H1 (cell line): ENCODE measurements around the gene MRPL36. TPM values are rescaled to one million over a fixed set of nuclear protein-coding genes. Genes with fewer than 3 reads are reported as not detected.
"Not testable (repeated sequence)": the region's sequence is repeated elsewhere in the genome, so short reads cannot be mapped to it uniquely, and the experiment has no call there.

Source experiments
- CTCF ChIA-PET: fragments of 300-600 bp; sonication (Branson Sonifier 250); formaldehyde crosslinking; loops from one replicate; lab custom pipeline; 2021; ENCODE audit not compliant: partially characterized antibody; lab: Charles Lee
- POLR2A ChIA-PET: fragments of 300-600 bp; sonication (Branson Sonifier 250); formaldehyde crosslinking; loops from one replicate; lab custom pipeline; 2021; ENCODE audit warnings: inconsistent platforms; ENCODE audit not compliant: partially characterized antibody; lab: Charles Lee
- DNase-seq, 2 experiments: peaks; one replicate each; pipeline versions ENCODE4 v3.0.0 to v3.0.0-alpha.2; 2010 to 2022; ENCODE audit warnings: low spot score in 2 of 2, low read depth in 1 of 2, mixed read lengths in 1 of 2
- FAIRE-seq: peaks from 2 replicates; lab custom pipeline; 2011; peaks lifted over from hg19 to GRCh38; lab: Jason Lieb, UNC
- H2AFZ ChIP-seq: 2 replicates; pipeline ENCODE4 v1.8.1; 2012; ENCODE audit warnings: low read length, inconsistent platforms
- H2AK5ac ChIP-seq: 2 replicates; pipeline ENCODE4 v1.6.1; 2013; ENCODE audit warnings: low read depth, low read length
- H2BK120ac ChIP-seq: replicated peaks from 2 replicates; pipeline ENCODE3; 2013; ENCODE audit warnings: low read depth, low read length, inconsistent platforms
- H2BK12ac ChIP-seq: 2 replicates; pipeline ENCODE4 v1.6.1; 2013; ENCODE audit warnings: low read depth, low read length
- H2BK15ac ChIP-seq: 2 replicates; pipeline ENCODE4 v1.6.1; 2013; ENCODE audit warnings: low read length
- H2BK20ac ChIP-seq: 2 replicates; pipeline ENCODE4 v1.6.1; 2013; ENCODE audit warnings: low read length
- H2BK5ac ChIP-seq: 2 replicates; pipeline ENCODE4 v1.6.1; 2013; ENCODE audit warnings: low read depth, low read length
- H3K14ac ChIP-seq: 2 replicates; pipeline ENCODE4 v1.6.1; 2013; ENCODE audit warnings: inconsistent platforms; ENCODE audit not compliant: insufficient read length
- H3K18ac ChIP-seq: 2 replicates; pipeline ENCODE4 v1.6.1; 2013; ENCODE audit warnings: low read length; ENCODE audit errors: extremely low read depth
- H3K23ac ChIP-seq: 2 replicates; pipeline ENCODE4 v1.6.1; 2013; ENCODE audit warnings: inconsistent platforms; ENCODE audit not compliant: insufficient read length
- H3K23me2 ChIP-seq: 2 replicates; pipeline ENCODE4 v1.6.1; 2013; ENCODE audit warnings: low read depth, low read length
- H3K27ac ChIP-seq: 2 replicates; pipeline ENCODE4 v1.6.1; 2011; ENCODE audit warnings: low read depth, low read length, inconsistent platforms
- H3K27me3 ChIP-seq, 4 experiments: replicated peaks in 1 of 4; 1 replicate in 1 of 4; 2 replicates in 3 of 4; pipeline versions ENCODE4 v1.6.1 to v1.8.1; 2011 to 2013; ENCODE audit warnings: low read length in 3 of 4, mild to moderate bottlenecking in 3 of 4, inconsistent platforms in 2 of 4, mixed read lengths in 2 of 4, moderate library complexity in 1 of 4; ENCODE audit not compliant: control insufficient read depth in 3 of 4, insufficient read depth in 3 of 4; ENCODE audit errors: extremely low read depth in 1 of 4
- H3K36me3 ChIP-seq, 4 experiments: 2 replicates each; pipeline versions ENCODE4 v1.6.1 to v1.8.1; 2011 to 2013; ENCODE audit warnings: mild to moderate bottlenecking in 4 of 4, low read length in 3 of 4, moderate library complexity in 2 of 4, control low read depth in 1 of 4, inconsistent platforms in 1 of 4; ENCODE audit not compliant: insufficient read depth in 4 of 4, control insufficient read depth in 2 of 4
- H3K4ac ChIP-seq: replicated peaks from 2 replicates; pipeline ENCODE3; 2013; ENCODE audit warnings: low read length, low read depth, mixed read lengths, inconsistent platforms; ENCODE audit not compliant: insufficient read length
- H3K4me1 ChIP-seq, 4 experiments: replicated peaks in 1 of 4; 1 replicate in 1 of 4; 2 replicates in 3 of 4; pipeline versions ENCODE4 v1.6.1 to v1.8.1; 2011 to 2013; ENCODE audit warnings: low read length in 3 of 4, inconsistent platforms in 2 of 4, mixed read lengths in 1 of 4; ENCODE audit not compliant: insufficient read depth in 4 of 4, control insufficient read depth in 3 of 4
- H3K4me2 ChIP-seq, 2 experiments: 2 replicates each; pipeline versions ENCODE4 v1.6.1 to v1.8.1; 2011 to 2013; ENCODE audit warnings: low read depth in 2 of 2, low read length in 2 of 2, control low read depth in 1 of 2, inconsistent platforms in 1 of 2, mild to moderate bottlenecking in 1 of 2; ENCODE audit not compliant: insufficient read depth in 1 of 2
- H3K4me3 ChIP-seq, 4 experiments: fragments of 200-600, 300-600 bp in 1 of 4; sonication (generic), shearing (Covaris generic), sonication (Bioruptor Twin) in 1 of 4; 2 replicates each; pipeline versions ENCODE4 v1.5.1 to v1.8.1; 2011 to 2016; ENCODE audit warnings: low read length in 4 of 4, low read depth in 3 of 4, control low read depth in 2 of 4, inconsistent platforms in 2 of 4, mild to moderate bottlenecking in 2 of 4, mixed read lengths in 1 of 4, moderate library complexity in 1 of 4; ENCODE audit not compliant: insufficient read depth in 2 of 4; ENCODE audit errors: extremely low read depth in 1 of 4
- H3K56ac ChIP-seq: replicated peaks from 2 replicates; pipeline ENCODE3; 2013; ENCODE audit warnings: low read depth, mild to moderate bottlenecking, mixed read lengths, low read length, inconsistent platforms; ENCODE audit not compliant: insufficient read length
- H3K79me1 ChIP-seq: 2 replicates; pipeline ENCODE4 v1.6.1; 2013; ENCODE audit warnings: low read depth, low read length, control low read depth
- H3K79me2 ChIP-seq, 2 experiments: 2 replicates each; pipeline versions ENCODE4 v1.6.1 to v1.8.1; 2012 to 2013; ENCODE audit warnings: low read length in 2 of 2, mild to moderate bottlenecking in 2 of 2, inconsistent platforms in 1 of 2; ENCODE audit not compliant: insufficient read depth in 2 of 2, control insufficient read depth in 1 of 2
- H3K9ac ChIP-seq, 4 experiments: replicated peaks in 1 of 4; 1 replicate in 1 of 4; 2 replicates in 3 of 4; pipeline versions ENCODE4 v1.6.1 to v1.8.1; 2011 to 2013; ENCODE audit warnings: low read depth in 3 of 4, low read length in 3 of 4, control low read depth in 2 of 4, mild to moderate bottlenecking in 2 of 4, moderate library complexity in 2 of 4, inconsistent platforms in 1 of 4; ENCODE audit errors: extremely low read depth in 1 of 4
- H3K9me3 ChIP-seq, 2 experiments: 2 replicates each; pipeline versions ENCODE4 v1.6.1 to v1.8.1; 2012 to 2013; ENCODE audit warnings: mild to moderate bottlenecking in 2 of 2, moderate library complexity in 2 of 2, control low read depth in 1 of 2, inconsistent platforms in 1 of 2, low read depth in 1 of 2, low read length in 1 of 2, mixed read lengths in 1 of 2; ENCODE audit not compliant: insufficient read depth in 2 of 2
- H4K20me1 ChIP-seq, 2 experiments: replicated peaks in 1 of 2; 2 replicates each; pipeline versions ENCODE3 to v1.8.1; 2011 to 2013; ENCODE audit warnings: inconsistent platforms in 2 of 2, low read length in 2 of 2, mild to moderate bottlenecking in 1 of 2; ENCODE audit not compliant: insufficient read depth in 2 of 2, control insufficient read depth in 1 of 2
- H4K5ac ChIP-seq: 2 replicates; pipeline ENCODE4 v1.6.1; 2013; ENCODE audit warnings: low read length, low read depth, mixed read lengths, inconsistent platforms; ENCODE audit not compliant: insufficient read length
- H4K8ac ChIP-seq: 2 replicates; pipeline ENCODE4 v1.8.0; 2013; ENCODE audit warnings: mild to moderate bottlenecking, moderate library complexity, low read length, inconsistent platforms; ENCODE audit not compliant: insufficient read depth; ENCODE audit errors: extremely low read depth
- H4K91ac ChIP-seq: replicated peaks from 2 replicates; pipeline ENCODE3; 2013; ENCODE audit warnings: low read length, mixed read lengths, inconsistent platforms; ENCODE audit not compliant: insufficient read length
- JUN ChIP-seq: IDR thresholded peaks from 2 replicates; pipeline ENCODE4 v1.6.1; 2011; ENCODE audit warnings: low read depth, mild to moderate bottlenecking, improper control_type of control experiment, low read length
- NRF1 ChIP-seq: IDR thresholded peaks from 2 replicates; pipeline ENCODE4 v1.6.1; 2011; ENCODE audit warnings: mild to moderate bottlenecking, low read depth, low read length, improper control_type of control experiment
- POLR2A ChIP-seq, 2 experiments: IDR thresholded peaks; 1 replicate in 1 of 2; 2 replicates in 1 of 2; pipeline ENCODE4 v1.6.1; 2011; ENCODE audit warnings: low read depth in 2 of 2, low read length in 2 of 2, mild to moderate bottlenecking in 2 of 2; ENCODE audit errors: control extremely low read depth in 1 of 2
- RXRA ChIP-seq: IDR thresholded peaks from 2 replicates; pipeline ENCODE4 v1.6.1; 2011; ENCODE audit warnings: low read depth, mild to moderate bottlenecking, low read length, moderate library complexity; ENCODE audit not compliant: insufficient read depth
- SIN3A ChIP-seq, 2 experiments: IDR thresholded peaks in 1 of 2; conservative IDR thresholded peaks in 1 of 2; 2 replicates each; pipeline ENCODE4 v1.6.1; 2011 to 2012; ENCODE audit warnings: low read length in 2 of 2, improper control_type of control experiment in 1 of 2, low read depth in 1 of 2, mild to moderate bottlenecking in 1 of 2
- SRF ChIP-seq: IDR thresholded peaks from 2 replicates; pipeline ENCODE4 v1.6.1; 2011; ENCODE audit warnings: mild to moderate bottlenecking, low read depth, low read length, moderate library complexity
- TAF7 ChIP-seq: optimal IDR thresholded peaks from 2 replicates; pipeline ENCODE3; 2011; ENCODE audit warnings: low read depth, mild to moderate bottlenecking, inconsistent platforms, low read length, moderate library complexity, borderline replicate concordance
- WGBS, 2 experiments: shearing (Covaris generic) in 1 of 2; methylation state at CpG; one replicate each; pipeline versions ENCODE4 v1.1.6 to v1.1.7; 2013 to 2015; ENCODE audit warnings: low lambda C conversion rate in 2 of 2, mixed read lengths in 2 of 2, inconsistent platforms in 1 of 2, low coverage in 1 of 2, missing lambda C conversion rate in 1 of 2; ENCODE audit not compliant: insufficient replicate concordance in 2 of 2, insufficient coverage in 1 of 2, insufficient read length in 1 of 2; ENCODE audit errors: extremely low coverage in 1 of 2, missing lambda C conversion rate in 1 of 2; 5-methylcytosine and 5-hydroxymethylcytosine counted together
- polyA plus RNA-seq, 7 experiments: library from polyadenylated mRNA; depleted of rRNA in 3 of 7; stranded (reverse) in 5 of 7; unstranded in 2 of 7; fragments of >200 nt in 5 of 7; fragments of 200-250 nt in 2 of 7; gene quantifications; 1 replicate in 5 of 7; 2 replicates in 1 of 7; 4 replicates in 1 of 7; pipeline versions ENCODE4 v1.2.1 to v1.2.3, GENCODE V29; 2011 to 2013; ENCODE audit warnings: missing spikeins in 2 of 7, mixed read lengths in 2 of 7
- total RNA-seq: library from RNA; stranded (reverse); fragmentation: NEBNext Ultra II Directional; extraction: Animal tissue kit (Norgen Biotek cat#: 25700); gene quantifications from 2 replicates; pipeline ENCODE4 v1.2.1, GENCODE V29; 2021

The MRPL36 gene
- total and polyA plus RNA-seq, 2 of the 8 experiments (the other 6 are each of a cell fraction or from before 2014, with no cell fraction given): 56.3 to 81.5 TPM

GRCh38 chr5:1844708-1845436 is 45.2 kb upstream of the MRPL36 start (continued):
- TF ChIP-seq TAF7 (no peak), RXRA (no peak), SIN3A (conservative IDR thresholded peaks at IDR 0.05 in 1 of 2, IDR thresholded peaks at IDR 0.05 in 1 of 2; ENCODE audit: low read depth in 1 of 2, low read length in 2 of 2) (no peak), JUN (no peak), NRF1 (no peak), SRF (no peak), POLR2A (IDR thresholded peaks at IDR 0.05; ENCODE audit: control extremely low read depth in 1 of 2, low read depth in 2 of 2, low read length in 2 of 2) (no peak)

- H3K4me3 ChIP-seq, H4K91ac ChIP-seq, H2BK120ac ChIP-seq, DNase-seq, H3K14ac ChIP-seq, H3K79me1 ChIP-seq, H4K5ac ChIP-seq, H3K79me2 ChIP-seq, H3K27ac ChIP-seq, H2BK12ac ChIP-seq, H3K56ac ChIP-seq, H4K20me1 ChIP-seq, H3K9me3 ChIP-seq, H4K8ac ChIP-seq, H3K23me2 ChIP-seq, H2BK20ac ChIP-seq, H3K4ac ChIP-seq, H3K23ac ChIP-seq, CTCF ChIA-PET, H3K9ac ChIP-seq, H3K18ac ChIP-seq, POLR2A ChIA-PET, H3K36me3 ChIP-seq, H2BK5ac ChIP-seq, FAIRE-seq, H2BK15ac ChIP-seq, H2AFZ ChIP-seq, H3K4me2 ChIP-seq, H2AK5ac ChIP-seq, H3K4me1 ChIP-seq: not testable (repeated sequence)
- peaks cover 0 to 12% (median 4%) of the 10 kb centered on the region in 4 experiments; a peak in 3 of 7 replicates for H3K27me3 ChIP-seq
- 82% methylated on average over 10 of the region's 10 CpGs; no CpG with 5 or more reads in 1 of the 2 experiments for whole genome bisulfite sequencing, 2 experiments
These were observed 44.1 kb upstream of the MRPL36 start for GRCh38 chr5:1843761-1844160.
